Measurements from ENCODE around the gene APBB2. TPM values are rescaled to one million over a fixed set of nuclear protein-coding genes. Genes with fewer than 3 reads are reported as not detected.

Gene APBB2
- total and polyA plus RNA-seq, 11 donors: 8.6 to 39.1 (median 26.7) TPM

GRCh38 chr4:40992472-40993295, 221.7 kb downstream of the APBB2 start:
- Histone ChIP-seq H3K36me3 (no peaks in the 10 kb centered on the region), H3K27ac (peak overlapping the region in 2 of 12 donors; percentile 15 to 47), H3K27me3 (no peaks in the 10 kb centered on the region), H3K9me3 (no peaks in the 10 kb centered on the region), H3K4me1 (peaks cover 0 to 37% (median 12%) of the 10 kb centered on the region in 12 donors), H3K4me3 (no peak overlapping the region)
- DNase-seq (no peak), ATAC-seq (peak; percentile 30 to 69 (median 58))
- TF ChIP-seq CTCF (IDR thresholded peaks at IDR 0.05): no peak
- TF ChIP-seq POLR2A (IDR thresholded peaks at IDR 0.05): no peak
- intact Hi-C loops (cut with DNase I): no loop called here
- WGBS, 4 donors: 67 to 78% (median 77%) methylated on average over 16 to 17 of the region's 17 CpGs

GRCh38 chr4:40991908-40992307, 222.4 kb downstream of the APBB2 start:
- Histone ChIP-seq H3K27ac (peak overlapping the region in 1 of 12 donors; percentile 16), H3K9me3 (no peaks in the 10 kb centered on the region), H3K4me3 (no peak overlapping the region), H3K36me3 (no peaks in the 10 kb centered on the region), H3K27me3 (no peaks in the 10 kb centered on the region), H3K4me1 (peaks cover 0 to 43% (median 12%) of the 10 kb centered on the region in 12 donors)
- DNase-seq: no peak
- no peak for ATAC-seq
- WGBS, 4 donors: 89 to 93% (median 91%) methylated on average over 3 of the region's 3 CpGs
- intact Hi-C loops (cut with DNase I): no loop called here
- TF ChIP-seq CTCF (IDR thresholded peaks at IDR 0.05) (no peak), POLR2A (IDR thresholded peaks at IDR 0.05) (no peak)

DNA sequence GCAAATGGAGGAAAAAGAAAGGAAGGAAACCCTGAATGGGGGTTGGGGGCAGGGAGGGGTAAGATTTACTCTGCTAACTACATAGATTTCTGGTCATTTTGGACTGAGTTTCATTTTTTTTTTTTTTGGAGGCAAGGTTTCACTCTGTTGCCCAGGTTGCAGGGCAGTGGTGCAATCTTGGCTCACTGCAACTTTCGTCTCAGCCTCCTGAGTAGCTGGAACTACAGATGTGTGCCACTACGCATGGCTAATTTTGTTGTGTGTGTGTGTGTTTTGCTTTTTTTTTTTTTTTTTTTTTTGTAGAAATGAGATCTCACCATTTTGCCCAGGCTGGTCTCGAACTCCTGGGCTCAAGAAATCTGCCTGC, 223.5 kb downstream of the APBB2 start:
- H3K9me3 ChIP-seq: no peaks in the 10 kb centered on the region
- DNase-seq (no peak), ATAC-seq (no peak)
- no peaks in the 10 kb centered on the region for H3K27me3 ChIP-seq
- peaks cover 0 to 48% (median 12%) of the 10 kb centered on the region in 12 donors for H3K4me1 ChIP-seq
- H3K27ac ChIP-seq: no peak overlapping the region
- TF ChIP-seq POLR2A (IDR thresholded peaks at IDR 0.05) (no peak), CTCF (IDR thresholded peaks at IDR 0.05) (no peak)
- no peak overlapping the region for H3K4me3 ChIP-seq
- 91 to 97% (median 94%) methylated on average over 3 of the region's 3 CpGs for WGBS, 4 donors
- H3K36me3 ChIP-seq: no peaks in the 10 kb centered on the region
- intact Hi-C loops (cut with DNase I): no loop called here

DNA sequence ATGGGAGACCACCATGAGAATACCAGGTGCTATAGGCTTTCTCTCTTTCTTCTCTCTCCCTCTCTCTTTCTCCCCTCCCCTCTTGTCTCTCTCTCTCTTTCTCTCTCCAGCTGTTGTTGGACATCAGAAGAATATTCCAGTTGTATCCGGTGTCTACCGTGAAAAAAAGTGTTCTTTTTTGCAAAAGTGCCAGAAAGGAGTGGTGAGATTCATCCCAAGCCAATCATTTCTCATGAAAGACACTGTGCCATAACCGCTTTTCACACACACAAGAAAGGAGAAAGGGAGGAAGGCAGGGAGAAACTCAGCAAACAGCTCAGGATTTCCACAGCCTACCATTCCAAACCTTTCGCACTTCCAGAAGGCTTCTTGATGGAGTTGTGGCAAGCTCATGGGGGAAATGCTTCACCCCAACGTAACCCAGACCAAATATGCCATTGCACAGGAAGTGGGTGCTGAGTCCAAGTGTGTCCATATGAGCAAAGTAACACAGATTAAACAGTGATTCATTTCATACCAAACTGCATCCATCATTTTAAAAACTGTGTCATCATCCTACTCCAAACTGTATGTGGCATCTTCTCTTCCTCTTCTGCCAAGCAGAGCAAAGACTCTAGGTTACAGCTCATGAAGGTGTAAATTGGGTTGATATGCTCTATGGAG, 224.0 kb downstream of the APBB2 start:
- 79 to 82% (median 82%) methylated on average over 5 of the region's 5 CpGs for WGBS, 4 donors
- TF ChIP-seq POLR2A (IDR thresholded peaks at IDR 0.05) (no peak), CTCF (IDR thresholded peaks at IDR 0.05) (no peak)
- Histone ChIP-seq H3K4me1 (peaks cover 0 to 48% (median 12%) of the 10 kb centered on the region in 12 donors), H3K27me3 (no peaks in the 10 kb centered on the region), H3K27ac (peak overlapping the region in 1 of 12 donors; percentile 10), H3K36me3 (no peaks in the 10 kb centered on the region), H3K4me3 (no peak overlapping the region), H3K9me3 (no peaks in the 10 kb centered on the region)
- intact Hi-C loops (cut with DNase I): no loop called here
- DNase-seq: no peak
- peak in 1 of 4 donors; percentile 73 for ATAC-seq

Data from heart left ventricle (tissue), 16 donors.